Hepatocyte (in vitro differentiated cells): ENCODE measurements around the gene PLEKHA5. TPM values are rescaled to one million over a fixed set of nuclear protein-coding genes. Genes with fewer than 3 reads are reported as not detected.

Source experiments
- DNase-seq: peaks from one replicate; pipeline ENCODE4 v3.0.0-alpha.2; 2016; ENCODE audit warnings: low spot score
- H2AFZ ChIP-seq: fragments of 200-600 bp; sonication (generic); 2 replicates; pipeline ENCODE4 v1.6.0; 2016; ENCODE audit warnings: antibody characterized with exemption, mild to moderate bottlenecking
- H3K27ac ChIP-seq: fragments of 200-600 bp; sonication (generic); 2 replicates; pipeline ENCODE4 v1.5.1; 2016; ENCODE audit warnings: mild to moderate bottlenecking
- H3K27me3 ChIP-seq: fragments of 200-600 bp; sonication (generic); 2 replicates; pipeline ENCODE4 v1.6.1; 2016
- H3K36me3 ChIP-seq: fragments of 200-600 bp; sonication (generic); replicated peaks from 2 replicates; pipeline ENCODE4 v1.5.1; 2016; ENCODE audit warnings: low read depth; ENCODE audit not compliant: insufficient read depth
- H3K4me1 ChIP-seq: fragments of 200-600 bp; sonication (generic); 2 replicates; pipeline ENCODE4 v1.5.1; 2016; ENCODE audit warnings: mild to moderate bottlenecking, moderate library complexity; ENCODE audit not compliant: insufficient read depth
- H3K4me2 ChIP-seq: fragments of 200-600 bp; sonication (generic); 2 replicates; pipeline ENCODE4 v1.6.0; 2016
- H3K4me3 ChIP-seq: fragments of 200-600 bp; sonication (generic); 2 replicates; pipeline ENCODE4 v1.5.1; 2016; ENCODE audit warnings: mild to moderate bottlenecking
- H3K79me2 ChIP-seq: fragments of 200-600 bp; sonication (generic); 2 replicates; pipeline ENCODE4 v1.6.0; 2017; ENCODE audit warnings: mild to moderate bottlenecking
- H3K9me2 ChIP-seq: fragments of 200-600 bp; sonication (generic); replicated peaks from 2 replicates; pipeline ENCODE4 v1.6.0; 2017; ENCODE audit warnings: mild to moderate bottlenecking; ENCODE audit not compliant: insufficient read depth
- H3K9me3 ChIP-seq: fragments of 200-600 bp; sonication (generic); 2 replicates; pipeline ENCODE4 v1.5.1; 2016; ENCODE audit warnings: low read depth, mild to moderate bottlenecking
- H4K20me1 ChIP-seq: fragments of 200-600 bp; sonication (generic); 2 replicates; pipeline ENCODE4 v1.6.0; 2016; ENCODE audit warnings: mild to moderate bottlenecking; ENCODE audit not compliant: insufficient read depth, poor library complexity, severe bottlenecking
- CTCF ChIP-seq: fragments of 200-600 bp; sonication (generic); IDR thresholded peaks from 2 replicates; pipeline ENCODE4 v1.5.1; 2016; ENCODE audit warnings: antibody characterized with exemption, mild to moderate bottlenecking; ENCODE audit not compliant: poor library complexity
- EZH2 ChIP-seq: fragments of 200-600 bp; sonication (generic); IDR thresholded peaks from 2 replicates; pipeline ENCODE4 v1.6.1; 2016; ENCODE audit warnings: antibody characterized with exemption, mild to moderate bottlenecking, borderline replicate concordance
- EZH2phosphoT487 ChIP-seq: fragments of 200-600 bp; sonication (generic); IDR thresholded peaks from one replicate; pipeline ENCODE4 v1.6.1; 2018; ENCODE audit warnings: antibody characterized with exemption, mild to moderate bottlenecking, low read depth, moderate library complexity; ENCODE audit not compliant: unreplicated experiment, severe bottlenecking
- WGBS: methylation state at CpG from one replicate; pipeline ENCODE4 v1.1.6; 2016; ENCODE audit warnings: low lambda C conversion rate; ENCODE audit errors: missing lambda C conversion rate; 5-methylcytosine and 5-hydroxymethylcytosine counted together
- polyA plus RNA-seq: library from polyadenylated mRNA; unstranded; fragments of >200 nt; fragmentation: Nextera tagmentation; extraction: Ambion mirVana; gene quantifications from 2 replicates; pipeline ENCODE4 v1.2.1, GENCODE V29; 2016
- total RNA-seq: library from RNA; depleted of rRNA; stranded (reverse); fragments of >200 nt; gene quantifications from 2 replicates; pipeline ENCODE4 v1.2.3, GENCODE V29; 2014

Gene PLEKHA5
- total and polyA plus RNA-seq, 2 experiments from 2014 or later: 32.2 to 39.6 TPM

- Histone ChIP-seq H3K4me3 (no peak overlapping the region), H2AFZ (no peak overlapping the region), H3K4me2 (no peak overlapping the region), H3K79me2 (peaks cover 98% of the 10 kb centered on the region), H3K27me3 (no peaks in the 10 kb centered on the region), H3K9me3 (no peaks in the 10 kb centered on the region), H3K9me2 (no peaks in the 10 kb centered on the region), H3K27ac (no peak overlapping the region), H3K4me1 (peaks cover 14% of the 10 kb centered on the region), H4K20me1 (peaks cover 19% of the 10 kb centered on the region), H3K36me3 (no peaks in the 10 kb centered on the region)
- TF ChIP-seq EZH2phosphoT487: no peak
- no peak for TF ChIP-seq EZH2
- no peak for TF ChIP-seq CTCF
- no peak for DNase-seq
- WGBS: 91% methylated on average over 3 of the region's 3 CpGs
Observed at GRCh38 chr12:19138956-19139355, 9.4 kb downstream of the PLEKHA5 start.

GRCh38 chr12:19139615-19140194 lies 10.2 kb downstream of the PLEKHA5 start:
- 59% methylated on average over 3 of the region's 3 CpGs for WGBS
- Histone ChIP-seq H2AFZ (no peak overlapping the region), H3K27me3 (no peaks in the 10 kb centered on the region), H4K20me1 (peaks cover 12% of the 10 kb centered on the region), H3K9me3 (no peaks in the 10 kb centered on the region), H3K9me2 (no peaks in the 10 kb centered on the region), H3K4me1 (peaks cover 7% of the 10 kb centered on the region), H3K4me2 (no peak overlapping the region), H3K79me2 (peaks cover 98% of the 10 kb centered on the region), H3K4me3 (no peak overlapping the region), H3K36me3 (no peaks in the 10 kb centered on the region), H3K27ac (no peak overlapping the region)
- no peak for TF ChIP-seq EZH2
- TF ChIP-seq EZH2phosphoT487: peak; percentile 72
- no peak for DNase-seq

GRCh38 chr12:19140381-19141236 lies 11.1 kb downstream of the PLEKHA5 start:
- H3K27me3 ChIP-seq: no peaks in the 10 kb centered on the region
- TF ChIP-seq EZH2phosphoT487: no peak
- no peak for TF ChIP-seq CTCF
- TF ChIP-seq EZH2: no peak
- no peak overlapping the region for H3K4me3 ChIP-seq
- H4K20me1 ChIP-seq: peaks cover 11% of the 10 kb centered on the region
- H3K36me3 ChIP-seq: no peaks in the 10 kb centered on the region
- H2AFZ ChIP-seq: no peak overlapping the region
- H3K9me3 ChIP-seq: no peaks in the 10 kb centered on the region
- H3K9me2 ChIP-seq: no peaks in the 10 kb centered on the region
- peaks cover 89% of the 10 kb centered on the region for H3K79me2 ChIP-seq
- H3K4me2 ChIP-seq: no peak overlapping the region
- DNase-seq: no peak
- 95% methylated on average over 8 of the region's 8 CpGs for WGBS
- no peak overlapping the region for H3K27ac ChIP-seq
- no peaks in the 10 kb centered on the region for H3K4me1 ChIP-seq

GRCh38 chr12:19142499-19142898 lies 13.0 kb downstream of the PLEKHA5 start:
- H3K4me3 ChIP-seq: no peak overlapping the region
- TF ChIP-seq EZH2phosphoT487 (no peak), CTCF (no peak), EZH2 (no peak)
- H3K9me3 ChIP-seq: no peaks in the 10 kb centered on the region
- H3K4me2 ChIP-seq: no peak overlapping the region
- no peak for DNase-seq
- H3K27ac ChIP-seq: no peak overlapping the region
- WGBS: 95% methylated on average over 2 of the region's 2 CpGs
- no peak overlapping the region for H2AFZ ChIP-seq
- peaks cover 11% of the 10 kb centered on the region for H4K20me1 ChIP-seq
- no peaks in the 10 kb centered on the region for H3K4me1 ChIP-seq
- H3K9me2 ChIP-seq: no peaks in the 10 kb centered on the region
- H3K27me3 ChIP-seq: no peaks in the 10 kb centered on the region
- peaks cover 89% of the 10 kb centered on the region for H3K79me2 ChIP-seq
- H3K36me3 ChIP-seq: no peaks in the 10 kb centered on the region
